CD4-positive, alpha-beta T cell treated with Interleukin-17A for 1 hour (primary cell): ENCODE measurements around the gene NYAP1.
"Not testable (repeated sequence)": the region's sequence is repeated elsewhere in the genome, so short reads cannot be mapped to it uniquely, and the experiment has no call there.

Source experiments
- DNase-seq: peaks from one replicate; pipeline ENCODE4 v3.0.0-alpha.2; 2020

Gene NYAP1

DNA sequence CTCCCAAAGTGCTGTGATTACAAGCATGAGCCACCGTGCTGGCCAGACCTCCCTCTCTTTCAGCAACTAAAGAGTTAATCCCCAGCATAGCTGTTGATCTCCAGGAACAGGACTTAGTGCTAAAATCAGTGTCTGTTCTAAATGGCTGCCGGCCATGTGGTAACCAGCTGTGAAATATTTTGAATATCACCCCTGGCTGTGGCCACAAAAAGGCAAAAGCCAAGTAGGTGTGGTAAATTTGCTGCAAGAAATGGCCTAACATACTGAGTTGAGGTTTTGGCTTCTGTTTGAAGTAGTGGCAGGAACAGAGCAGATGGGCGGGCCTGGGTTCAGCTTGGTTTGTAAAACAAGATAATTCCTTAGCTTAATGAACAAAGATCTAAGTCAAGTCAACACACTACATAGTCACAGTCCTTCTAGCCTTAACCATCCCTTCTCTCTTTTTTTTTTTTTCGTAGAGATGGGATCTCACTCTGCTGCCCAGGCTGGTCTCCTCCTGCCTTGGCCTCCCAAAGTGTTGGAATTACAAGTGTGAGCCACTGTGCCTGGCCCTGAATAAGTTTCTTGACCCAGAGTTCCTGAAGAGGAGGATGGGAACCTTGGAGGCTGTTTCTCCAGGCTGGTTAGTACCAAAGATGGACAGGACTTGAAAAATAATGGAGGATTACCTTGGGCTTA is 32.5 kb downstream of the NYAP1 start:
- DNase-seq = peak; percentile 79

DNA sequence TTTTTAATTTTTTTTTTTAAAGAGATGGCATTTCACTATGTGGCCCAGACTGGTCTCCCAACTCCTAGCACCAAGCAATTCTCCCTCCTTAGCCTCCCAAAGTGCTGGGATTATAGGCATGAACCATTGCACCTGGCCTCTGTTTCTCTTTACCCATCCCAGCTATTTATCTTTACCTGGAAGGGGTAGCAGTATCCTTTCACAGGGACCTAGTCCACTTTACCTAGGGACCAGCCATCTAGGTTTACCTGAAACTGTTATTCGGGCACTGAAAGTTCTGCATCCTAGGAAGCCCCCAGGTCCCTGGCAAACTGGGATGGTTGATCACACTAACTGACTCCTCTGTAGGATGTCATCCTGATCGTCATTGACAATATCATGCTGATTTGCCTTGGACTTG is 33.6 kb downstream of the NYAP1 start:
- no peak for DNase-seq

DNA sequence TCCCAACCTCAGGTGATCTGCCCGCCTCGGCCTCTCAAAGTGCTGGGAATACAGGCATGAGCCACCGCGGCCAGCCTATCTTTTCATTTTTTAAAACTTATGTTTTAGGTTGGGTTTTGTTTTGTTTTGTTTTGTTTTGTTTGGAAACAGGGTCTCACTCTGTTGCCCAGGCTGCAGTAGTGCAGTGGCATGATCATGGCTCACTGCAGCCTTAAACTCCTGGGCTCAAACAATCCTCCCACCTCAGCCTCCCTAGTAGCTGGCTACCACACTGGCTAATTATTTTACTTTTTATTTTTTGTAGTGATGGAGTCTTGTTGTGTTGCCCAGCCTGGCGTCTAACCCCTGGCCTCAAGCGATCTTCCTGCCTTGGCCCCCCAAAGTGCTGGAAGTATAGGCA is 35.9 kb downstream of the NYAP1 start:
- no peak for DNase-seq

DNA sequence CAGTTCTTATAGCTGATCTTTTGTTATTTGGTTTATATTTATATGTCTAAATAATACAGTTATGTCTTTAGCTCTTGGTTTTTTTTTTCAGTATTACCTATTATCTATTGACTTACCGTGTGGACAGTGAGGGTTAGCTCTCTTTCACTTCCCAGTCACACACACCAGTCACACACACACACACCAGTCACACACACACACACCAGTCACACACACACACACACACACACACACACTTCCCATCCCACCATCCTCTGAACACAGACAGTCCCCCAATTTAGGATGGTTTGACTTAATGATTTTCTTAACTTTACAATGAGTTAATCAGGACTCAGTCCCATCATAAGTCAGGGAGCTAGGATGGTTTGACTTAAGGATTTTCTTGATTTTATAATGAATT is 36.4 kb downstream of the NYAP1 start:
- DNase-seq = no peak

DNA sequence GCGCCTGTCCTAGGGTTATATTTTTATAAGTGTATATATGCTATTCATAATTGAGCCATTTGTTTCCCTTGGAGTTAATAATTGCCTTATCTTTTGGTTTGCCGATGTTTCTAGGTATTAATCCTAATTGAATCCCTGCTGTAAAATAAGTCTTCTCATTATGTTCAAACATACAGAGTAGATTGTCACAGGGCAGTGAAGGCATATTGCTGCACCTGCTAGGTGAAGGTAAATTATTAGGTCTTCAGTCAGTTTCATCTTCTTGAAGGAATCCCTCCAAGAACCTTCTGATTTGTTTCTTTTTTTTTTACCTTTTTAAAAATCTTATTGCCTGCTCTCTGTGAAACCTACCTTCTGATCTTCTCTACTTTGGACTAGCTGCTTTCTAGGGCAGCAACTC is 37.3 kb downstream of the NYAP1 start:
- DNase-seq = no peak

DNA sequence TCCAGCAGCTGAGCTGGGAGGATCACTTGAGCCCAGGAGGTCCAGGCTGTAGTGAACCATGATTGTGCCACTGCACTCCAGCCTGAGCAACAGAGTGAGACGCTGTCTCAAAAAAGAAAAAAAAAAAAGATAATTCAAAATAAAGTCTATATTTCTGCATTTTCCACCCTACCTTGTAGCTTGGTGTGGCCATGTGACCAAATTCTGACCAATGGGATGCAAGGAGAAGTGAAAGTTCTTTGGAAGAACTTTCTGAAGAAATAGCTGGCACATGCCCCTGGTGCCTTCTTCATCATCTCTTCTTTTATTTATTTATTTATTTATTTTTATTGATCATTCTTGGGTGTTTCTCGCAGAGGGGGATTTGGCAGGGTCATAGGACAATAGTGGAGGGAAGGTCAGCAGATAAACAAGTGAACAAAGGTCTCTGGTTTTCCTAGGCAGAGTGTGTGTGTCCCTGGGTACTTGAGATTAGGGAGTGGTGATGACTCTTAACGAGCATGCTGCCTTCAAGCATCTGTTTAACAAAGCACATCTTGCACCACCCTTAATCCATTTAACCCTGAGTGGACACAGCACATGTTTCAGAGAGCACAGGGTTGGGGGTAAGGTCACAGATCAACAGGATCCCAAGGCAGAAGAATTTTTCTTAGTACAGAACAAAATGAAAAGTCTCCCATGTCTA is 38.3 kb downstream of the NYAP1 start:
- DNase-seq = not testable (repeated sequence)

DNA sequence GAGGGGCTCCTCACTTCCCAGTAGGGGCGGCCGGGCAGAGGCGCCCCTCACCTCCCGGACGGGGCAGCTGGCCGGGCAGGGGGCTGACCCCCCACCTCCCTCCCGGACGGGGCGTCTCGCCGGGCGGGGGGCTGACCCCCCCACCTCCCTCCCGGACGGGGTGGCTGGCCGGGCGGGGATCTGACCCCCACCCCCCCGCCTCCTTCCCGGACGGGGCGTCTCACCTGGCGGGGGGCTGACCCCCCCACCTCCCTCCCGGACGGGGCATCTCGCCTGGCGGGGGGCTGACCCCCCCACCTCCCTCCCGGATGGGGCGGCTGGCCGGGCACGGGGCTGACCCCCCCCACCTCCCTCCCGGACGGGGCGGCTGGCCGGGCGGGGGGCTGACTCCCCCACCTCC is 39.5 kb downstream of the NYAP1 start:
- DNase-seq = not testable (repeated sequence)

DNA sequence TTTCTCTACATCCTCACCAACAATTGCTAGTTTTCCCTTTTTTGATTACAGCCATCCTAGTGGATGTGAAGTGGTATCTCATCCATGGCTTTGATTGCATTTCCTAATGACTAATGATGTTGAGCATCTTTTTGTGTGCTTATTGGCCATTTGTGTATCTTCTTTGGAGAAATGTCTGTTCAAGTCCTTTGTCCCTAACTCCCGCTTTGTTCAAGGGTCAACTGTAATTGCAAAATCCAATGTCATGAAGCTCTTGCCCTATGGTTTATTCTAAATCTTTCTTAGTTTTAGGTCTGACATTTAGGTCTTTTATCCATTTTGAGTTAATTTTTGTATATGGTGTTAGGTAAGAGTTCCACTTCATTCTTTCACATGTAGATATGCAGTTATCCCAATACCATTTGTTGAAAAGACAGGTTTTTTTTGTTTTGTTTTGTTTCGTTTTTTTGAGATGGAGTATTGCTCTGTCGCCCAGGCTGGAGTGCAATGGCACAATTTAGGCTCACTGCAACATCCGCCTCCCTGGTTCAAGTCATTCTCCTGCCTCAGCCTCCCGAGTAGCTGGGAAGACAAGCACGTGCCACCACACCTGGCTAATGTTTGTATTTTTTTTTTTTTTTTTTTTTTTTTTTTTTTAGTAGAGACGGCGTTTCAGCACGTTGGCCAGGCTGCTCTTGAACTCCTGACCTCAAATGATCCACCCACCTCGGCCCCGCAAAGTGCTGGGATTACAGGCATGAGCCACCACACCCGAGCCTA is 44.6 kb downstream of the NYAP1 start:
- DNase-seq = not testable (repeated sequence)

DNA sequence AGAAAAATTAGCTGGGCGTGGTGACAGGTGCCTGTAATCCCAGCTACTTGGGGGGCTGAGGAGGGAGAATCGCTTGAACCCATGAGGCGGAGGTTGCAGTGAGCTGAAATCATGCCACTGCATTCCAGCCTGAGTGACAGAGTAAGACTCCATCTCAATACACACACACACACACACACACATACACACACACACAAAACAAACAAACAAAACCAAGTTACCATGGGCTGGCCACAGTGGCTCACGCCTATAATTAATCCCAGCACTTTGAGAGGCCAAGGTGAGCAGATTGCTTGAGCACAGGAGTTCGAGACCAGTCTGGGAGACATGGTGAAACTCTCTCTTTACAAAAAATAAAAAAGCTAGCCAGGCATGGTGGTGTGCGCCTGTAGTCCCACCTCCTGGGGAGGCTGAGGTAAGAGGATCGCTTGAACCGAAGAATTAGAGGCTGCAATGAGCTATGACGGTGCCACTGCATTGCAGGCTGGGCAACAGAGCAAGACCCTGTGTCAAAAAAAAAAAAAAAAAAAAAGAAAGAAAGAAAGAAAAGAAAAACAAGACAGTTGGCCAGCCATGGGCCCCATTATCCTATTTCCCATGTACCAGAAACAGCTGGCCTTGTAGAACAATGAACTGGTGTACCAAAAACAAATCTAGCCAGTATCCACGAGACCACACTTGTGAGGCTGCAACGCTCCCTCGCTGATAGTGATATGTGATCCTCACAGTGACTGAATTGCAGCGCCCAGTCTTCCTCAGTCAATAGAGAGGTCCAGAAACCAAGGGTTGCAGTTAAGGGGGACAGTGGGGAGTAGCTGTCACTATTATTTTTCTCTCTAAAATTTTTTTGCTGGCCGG is 48.7 kb downstream of the NYAP1 start:
- DNase-seq = no peak

DNA sequence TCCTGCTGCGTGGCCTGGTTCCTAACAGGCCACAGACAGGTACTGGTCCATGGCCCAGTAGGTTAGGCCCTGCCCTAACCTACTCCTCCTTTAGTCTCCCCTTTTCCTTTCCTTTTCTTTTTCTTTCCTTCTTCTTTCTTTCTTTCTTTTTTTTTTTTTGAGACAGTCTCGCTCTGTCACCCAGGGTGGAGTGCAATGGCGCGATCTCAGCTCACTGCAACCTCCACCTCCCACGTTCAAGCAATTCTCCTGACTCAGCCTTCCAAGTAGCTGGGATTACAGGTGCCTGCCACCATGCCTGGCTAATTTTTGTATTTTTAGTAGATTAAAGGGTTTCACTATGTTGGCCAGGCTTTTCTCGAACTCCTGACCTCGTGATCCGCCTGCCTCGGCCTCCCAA is 52.3 kb downstream of the NYAP1 start:
- DNase-seq = not testable (repeated sequence)

DNA sequence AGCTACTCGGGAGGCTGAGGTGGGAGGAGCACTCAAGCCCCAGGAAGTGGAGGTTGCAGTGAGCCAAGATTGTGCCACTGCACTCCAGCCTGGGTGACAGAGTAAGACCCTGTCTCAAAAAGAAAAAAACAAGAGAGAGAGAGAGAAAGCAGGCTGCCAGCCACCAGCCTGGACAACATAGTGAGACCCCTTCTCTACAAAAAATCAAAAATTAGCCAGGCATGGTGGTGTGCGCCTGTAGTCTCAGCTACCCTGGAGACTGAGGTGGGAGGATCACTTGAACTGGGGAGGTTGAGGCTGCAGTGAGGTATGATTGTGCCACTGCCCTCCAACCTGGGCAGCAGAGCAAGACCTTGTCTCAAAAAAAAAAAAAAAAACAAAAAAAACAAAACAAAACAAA is 53.0 kb downstream of the NYAP1 start:
- not testable (repeated sequence) for DNase-seq

DNA sequence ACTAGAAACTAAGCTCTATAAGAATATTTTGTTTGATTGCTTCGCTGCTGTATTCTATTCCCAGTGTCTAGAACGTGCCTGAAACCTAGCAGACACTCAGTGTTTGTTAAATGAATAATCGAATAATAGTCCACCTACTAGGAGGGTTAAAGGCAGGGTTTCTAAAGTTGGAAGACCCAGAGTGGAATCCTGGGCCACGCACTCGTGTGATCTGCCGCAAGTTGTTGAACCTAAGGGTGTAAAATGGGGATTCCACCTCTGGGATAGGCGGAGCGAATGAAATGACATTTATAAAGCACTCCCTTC is 54.6 kb downstream of the NYAP1 start:
- no peak for DNase-seq

DNA sequence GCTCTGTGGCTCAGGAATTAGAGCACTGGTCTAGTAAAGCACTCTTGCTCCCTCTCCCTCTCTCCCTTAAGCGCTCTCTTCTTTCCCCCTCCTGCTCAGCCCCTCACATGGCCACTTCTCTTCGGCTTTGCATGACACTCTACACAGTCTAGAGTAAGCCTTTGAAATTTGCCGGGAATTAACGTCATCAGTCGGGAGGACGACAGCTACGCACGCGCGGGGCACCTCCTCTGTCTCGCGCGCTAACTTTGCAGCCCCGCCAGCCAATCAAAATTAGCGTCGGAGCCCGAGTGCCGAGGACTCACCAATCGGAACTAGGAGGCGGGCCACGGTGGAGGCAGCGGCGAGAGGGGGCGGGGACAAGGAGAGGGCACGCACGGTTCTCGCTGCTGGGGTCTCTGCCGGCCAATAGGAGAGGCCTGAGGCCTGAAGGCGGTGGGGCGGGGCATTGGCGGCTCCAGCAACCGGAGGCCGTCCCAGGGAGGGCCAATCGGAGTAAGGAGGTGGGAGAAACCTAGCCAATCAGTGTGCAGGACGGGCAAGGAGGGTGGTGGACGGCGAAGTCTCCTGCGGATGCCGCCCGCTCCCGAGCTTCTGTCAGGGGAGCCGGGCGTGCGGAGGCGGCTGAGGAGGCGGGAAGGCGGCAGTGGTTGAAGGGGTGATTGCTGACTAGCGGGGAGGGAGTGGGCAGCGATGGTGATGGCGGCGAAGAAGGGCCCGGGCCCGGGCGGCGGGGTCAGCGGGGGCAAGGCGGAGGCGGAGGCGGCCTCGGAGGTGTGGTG is 55.1 kb downstream of the NYAP1 start, which contains the start of gene AGFG2:
TSS of gene AGFG2 (plus strand) at position 550 of the 782 bp plus-strand sequence. CDS start at position 694, 144 bp downstream.
- DNase-seq = peak; percentile 100

DNA sequence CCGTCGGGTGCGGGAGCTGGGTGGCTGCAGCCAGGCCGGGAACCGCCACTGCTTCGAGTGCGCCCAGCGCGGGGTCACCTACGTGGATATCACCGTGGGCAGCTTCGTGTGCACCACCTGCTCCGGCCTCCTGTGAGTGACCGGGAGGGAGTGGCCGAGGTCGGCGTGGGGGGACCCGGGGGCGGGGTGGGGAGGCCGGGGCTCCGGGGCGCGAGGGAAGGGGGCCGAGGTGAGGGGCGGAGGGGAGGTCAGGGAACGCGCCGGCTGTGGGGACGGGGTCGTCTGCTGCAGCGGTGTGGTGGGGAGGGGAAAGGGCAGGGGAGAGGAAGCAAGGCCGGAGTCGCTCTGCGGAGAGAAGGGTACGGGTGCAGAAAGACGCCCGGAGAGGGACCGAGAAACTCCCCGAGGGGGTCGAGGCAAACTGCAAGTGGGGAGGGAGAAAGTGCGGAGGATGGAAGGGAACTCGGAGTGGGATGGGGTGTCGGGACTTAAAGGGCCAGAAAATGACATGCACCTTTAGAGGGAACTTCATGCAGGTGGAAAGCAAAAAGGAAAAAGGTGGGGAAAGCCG is 55.8 kb downstream of the NYAP1 start:
- no peak for DNase-seq

DNA sequence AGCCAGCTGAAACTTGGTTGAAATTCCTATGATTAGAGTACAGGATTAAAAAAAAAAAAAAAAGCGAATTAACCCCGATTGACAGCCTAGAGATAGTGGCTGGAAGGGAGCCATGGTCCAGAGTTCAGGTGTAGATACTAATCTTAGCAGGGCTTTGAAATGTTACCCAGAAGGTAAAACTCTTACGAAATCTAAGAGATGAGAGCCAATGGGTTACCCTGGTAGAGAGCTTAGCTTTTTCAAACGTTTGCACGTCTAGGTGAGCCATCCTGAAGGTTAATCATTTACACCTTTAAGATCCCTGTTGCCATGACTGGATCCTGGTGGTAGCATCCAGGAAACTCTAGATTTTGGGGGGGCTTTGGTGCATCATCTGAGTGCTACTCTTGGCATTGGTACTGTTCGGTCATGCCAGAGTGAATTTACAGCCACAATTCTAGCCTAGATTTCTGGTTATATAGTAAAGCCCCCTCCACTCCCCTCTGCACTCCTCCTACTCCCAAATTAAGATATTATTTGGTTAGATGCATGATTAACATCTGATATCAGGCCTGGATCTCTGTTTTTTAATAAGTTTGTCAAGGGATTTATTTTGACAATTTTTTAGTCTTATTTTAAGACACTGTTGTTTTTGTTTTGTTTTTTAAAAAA is 56.5 kb downstream of the NYAP1 start:
- no peak for DNase-seq

DNA sequence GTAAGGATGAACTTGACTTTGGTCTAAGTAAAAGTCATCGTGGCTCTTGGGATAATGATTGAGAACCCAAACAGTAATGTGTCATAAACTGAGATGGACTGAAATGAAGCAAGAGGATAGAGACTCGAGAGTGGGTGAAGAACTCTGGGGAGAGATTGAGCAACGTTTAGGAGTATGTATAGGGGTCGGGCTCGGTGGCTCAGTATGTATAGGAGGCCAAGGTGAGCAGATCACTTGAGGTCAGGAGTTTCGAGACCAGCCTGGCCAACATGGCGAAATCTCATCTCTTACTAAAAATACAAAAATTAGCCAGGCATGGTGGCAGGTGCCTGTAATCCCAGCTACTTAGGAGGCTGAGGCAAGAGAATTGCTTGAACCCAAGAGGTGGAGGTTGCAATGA is 57.6 kb downstream of the NYAP1 start:
- not testable (repeated sequence) for DNase-seq

DNA sequence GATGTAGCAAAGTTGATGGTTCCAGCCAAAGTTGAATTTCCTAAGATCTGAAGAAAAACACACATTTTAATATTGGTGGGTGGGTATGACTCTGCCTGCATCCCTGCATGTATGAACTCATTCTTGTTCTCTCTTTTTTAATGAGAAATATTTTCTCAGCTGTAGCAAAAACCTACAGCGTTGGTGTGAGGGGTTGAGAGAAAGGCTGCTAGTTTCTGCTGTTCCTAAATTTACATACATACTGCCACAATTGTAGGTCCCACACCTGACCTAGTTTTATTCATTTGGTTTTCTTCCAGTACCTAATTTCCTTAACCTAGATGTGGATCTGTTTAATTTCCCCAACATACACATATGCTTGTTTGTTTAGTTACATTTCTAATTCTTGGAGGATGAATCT is 59.9 kb downstream of the NYAP1 start:
- no peak for DNase-seq

DNA sequence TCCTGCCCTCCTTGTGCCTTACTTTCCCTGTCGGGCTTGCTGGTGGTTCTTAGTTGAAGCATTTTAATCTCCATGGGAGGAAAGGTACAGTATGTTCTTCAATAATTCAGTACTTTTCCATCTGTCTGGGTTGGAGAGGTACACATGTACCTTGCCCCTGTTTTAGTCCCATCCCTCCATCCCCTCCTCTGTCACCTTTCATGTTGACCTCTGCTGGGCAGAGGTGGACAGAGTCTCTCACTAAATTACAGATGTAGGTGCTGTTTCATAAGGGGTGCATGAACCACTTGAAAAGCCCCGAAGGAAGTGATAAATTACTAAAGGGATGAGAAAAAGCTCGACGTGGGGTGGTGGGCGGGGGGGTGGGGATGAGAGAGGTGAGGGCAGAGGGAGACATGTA is 60.7 kb downstream of the NYAP1 start:
- DNase-seq = no peak
